K562 (cell line): ENCODE measurements around the gene SAE1. TPM values are rescaled to one million over a fixed set of nuclear protein-coding genes. Genes with fewer than 3 reads are reported as not detected.

ENCODE experiments used
- ARID2 ChIP-seq: fragments of 450-650 bp; IDR thresholded peaks from 2 replicates; pipeline ENCODE4 v1.6.1; 2017; ENCODE audit warnings: antibody characterized with exemption, mild to moderate bottlenecking
- BCOR ChIP-seq: fragments of 450-650 bp; IDR thresholded peaks from 2 replicates; pipeline ENCODE4 v1.6.1; 2016
- CEBPZ ChIP-seq: fragments of 150-350 bp; IDR thresholded peaks from 2 replicates; pipeline ENCODE4 v1.6.1; 2014; ENCODE audit warnings: low read depth, mild to moderate bottlenecking, low read length, borderline replicate concordance
- COPS2 ChIP-seq: fragments of 450-650 bp; conservative IDR thresholded peaks from 2 replicates; pipeline ENCODE4 v1.6.1; 2016; ENCODE audit warnings: mild to moderate bottlenecking, moderate library complexity
- CREB5 ChIP-seq: fragments of 250-450 bp; sonication (Bioruptor Pico); IDR thresholded peaks from 2 replicates; pipeline ENCODE4 v1.5.0; 2020; ENCODE audit warnings: mild to moderate bottlenecking
- DNMT1 ChIP-seq: fragments of 450-650 bp; IDR thresholded peaks from 2 replicates; pipeline ENCODE4 v1.6.1; 2016; ENCODE audit warnings: antibody characterized with exemption, mild to moderate bottlenecking
- FIP1L1 ChIP-seq: fragments of 200-400 bp; formaldehyde crosslinking; IDR thresholded peaks from 2 replicates; pipeline ENCODE4 v1.6.1; 2018; ENCODE audit warnings: mild to moderate bottlenecking, low read depth, low read length; ENCODE audit not compliant: poor library complexity, severe bottlenecking
- GABPA ChIP-seq: fragments of 200-800 bp; sonication (Bioruptor generic); conservative IDR thresholded peaks from 2 replicates; pipeline ENCODE4 v1.6.1; 2016; ENCODE audit warnings: low read depth, missing genetic modification characterization, missing compliant biosample characterization
- ID3 ChIP-seq, 2 experiments: fragments of 250-450 bp in 1 of 2; fragments of 450-650 bp in 1 of 2; sonication (Bioruptor Pico) in 1 of 2; IDR thresholded peaks; 2 replicates each; pipeline versions ENCODE4 v1.6.1 to v1.8.0; 2016 to 2021; ENCODE audit warnings: mild to moderate bottlenecking in 2 of 2, moderate library complexity in 2 of 2, missing compliant biosample characterization in 1 of 2, missing genetic modification characterization in 1 of 2
- ILK ChIP-seq: fragments of 450-650 bp; IDR thresholded peaks from 2 replicates; pipeline ENCODE4 v1.6.1; 2016; ENCODE audit warnings: missing genetic modification characterization, low read depth, mild to moderate bottlenecking, missing compliant biosample characterization, moderate library complexity, borderline replicate concordance
- KDM1A ChIP-seq, 2 experiments: fragments of 450-650 bp; IDR thresholded peaks; 2 replicates each; pipeline ENCODE4 v1.6.1; 2016; ENCODE audit warnings: mild to moderate bottlenecking in 2 of 2
- NR0B1 ChIP-seq: fragments of 450-650 bp; IDR thresholded peaks from one replicate; pipeline ENCODE4 v1.6.1; 2018; ENCODE audit warnings: mild to moderate bottlenecking, moderate library complexity; ENCODE audit not compliant: partially characterized antibody
- NUFIP1 ChIP-seq: fragments of 450-650 bp; IDR thresholded peaks from 2 replicates; pipeline ENCODE4 v1.6.1; 2018; ENCODE audit not compliant: partially characterized antibody
- SIRT6 ChIP-seq: IDR thresholded peaks from one replicate; pipeline ENCODE4 v1.6.1; 2012; ENCODE audit warnings: low read depth, mild to moderate bottlenecking, control low read depth, inconsistent platforms, low read length, moderate library complexity
- SMARCA4 ChIP-seq: fragments of 450-650 bp; IDR thresholded peaks from 2 replicates; pipeline ENCODE4 v1.6.1; 2016
- TSC22D4 ChIP-seq: fragments of 450-650 bp; IDR thresholded peaks from 2 replicates; pipeline ENCODE4 v1.6.1; 2016; ENCODE audit warnings: missing genetic modification characterization, missing biosample characterization, control low read depth
- ZC3H11A ChIP-seq: IDR thresholded peaks from 2 replicates; pipeline ENCODE4 v1.6.1; 2012; ENCODE audit warnings: low read depth, low read length, improper control_type of control experiment
- ZFP1 ChIP-seq: fragments of 450-650 bp; formaldehyde crosslinking; IDR thresholded peaks from 2 replicates; pipeline ENCODE4 v1.4.0; 2020; ENCODE audit warnings: mild to moderate bottlenecking, mixed read lengths
- ZNF24 ChIP-seq: fragments of 450-650 bp; IDR thresholded peaks from 2 replicates; pipeline ENCODE4 v1.6.1; 2016
- ZNF696 ChIP-seq: fragments of 250-450 bp; sonication (Bioruptor Pico); conservative IDR thresholded peaks from 2 replicates; pipeline ENCODE4 v1.4.0; 2020; ENCODE audit warnings: mild to moderate bottlenecking, moderate library complexity
- ZNF785 ChIP-seq: fragments of 250-450 bp; sonication (Bioruptor Pico); IDR thresholded peaks from 2 replicates; pipeline ENCODE4 v1.4.0; 2020; ENCODE audit warnings: mild to moderate bottlenecking
- polyA plus RNA-seq, 8 experiments: library from polyadenylated mRNA; depleted of rRNA in 4 of 8; stranded (reverse) in 5 of 8; unstranded in 3 of 8; fragments of >200 nt; fragmentation: Nextera tagmentation in 2 of 8; fragmentation: Illumina TruSeq in 1 of 8; extraction: Ambion mirVana in 2 of 8; extraction: Trizol in 1 of 8; gene quantifications; 2 replicates each; pipeline versions ENCODE4 v1.2.1 to v1.2.3, GENCODE V29; 2011 to 2014; ENCODE audit warnings: inconsistent platforms in 1 of 8, missing spikeins in 1 of 8
- total RNA-seq, 7 experiments: library from RNA; depleted of rRNA in 6 of 7; stranded (reverse); fragments of >200 nt in 6 of 7; fragmentation: Illumina TruSeq in 2 of 7; extraction: Trizol in 2 of 7; gene quantifications; 2 replicates each; pipeline versions ENCODE4 v1.2.1 to v1.2.3, GENCODE V29; 2011 to 2021; ENCODE audit warnings: low replicate concordance in 1 of 7

SAE1 gene
- total and polyA plus RNA-seq, 9 of the 15 experiments (the other 6 are each of a cell fraction or from before 2014, with no cell fraction given) = 82.8 to 299 (median 217) TPM

- TF ChIP-seq CREB5 (CRISPR knock-in tag) (no peak), ARID2 (peak; percentile 61), SIRT6 (no peak), ZC3H11A (peak; percentile 70; the same call in 1 of the 2 replicates), SMARCA4 (peak; percentile 87), GABPA (tag) (peak; percentile 94), COPS2 (no peak), NUFIP1 (peak; percentile 36), ZNF696 (CRISPR knock-in tag) (no peak), DNMT1 (peak; percentile 68), BCOR (peak; percentile 100), ILK (tag) (no peak), CEBPZ (peak; percentile 5; the same call in 1 of the 2 replicates), ZFP1 (CRISPR knock-in tag) (no peak), ID3 (CRISPR knock-in tag; IDR thresholded peaks at IDR 0.05) (no peak), ID3 (tag; IDR thresholded peaks at IDR 0.05) (peak; percentile 16; the same call in 1 of the 2 replicates), ZNF24 (peak; percentile 74; the same call in 1 of the 2 replicates), FIP1L1 (peak; percentile 86), TSC22D4 (no peak), KDM1A (IDR thresholded peaks at IDR 0.05) (peak; percentile 94 to 98), ZNF785 (CRISPR knock-in tag) (no peak), NR0B1 (no peak)
These were observed 113.3 kb downstream of the SAE1 start (continued) for GRCh38 chr19:47243776-47244547.
